HEK293T (cell line): ENCODE results near the gene MACROD2.

ENCODE experiments used
- CTBP1 ChIP-seq: fragments of 450-650 bp; IDR thresholded peaks from 2 replicates; pipeline ENCODE4 v1.6.1; 2016; ENCODE audit warnings: borderline replicate concordance
- FOXM1 ChIP-seq: fragments of 450-650 bp; IDR thresholded peaks from 2 replicates; pipeline ENCODE4 v1.6.1; 2017; ENCODE audit warnings: mild to moderate bottlenecking, borderline replicate concordance
- HDGF ChIP-seq: fragments of 450-650 bp; IDR thresholded peaks from 2 replicates; pipeline ENCODE4 v1.6.1; 2017; ENCODE audit warnings: antibody characterized with exemption, borderline replicate concordance
- LEF1 ChIP-seq: fragments of 450-650 bp; IDR thresholded peaks from 2 replicates; pipeline ENCODE4 v1.6.1; 2017; ENCODE audit warnings: mild to moderate bottlenecking, borderline replicate concordance
- SP1 ChIP-seq: fragments of 450-650 bp; IDR thresholded peaks from 2 replicates; pipeline ENCODE4 v1.6.1; 2017
- ZNF384 ChIP-seq: fragments of 450-650 bp; IDR thresholded peaks from 2 replicates; pipeline ENCODE4 v1.6.1; 2016

DNA sequence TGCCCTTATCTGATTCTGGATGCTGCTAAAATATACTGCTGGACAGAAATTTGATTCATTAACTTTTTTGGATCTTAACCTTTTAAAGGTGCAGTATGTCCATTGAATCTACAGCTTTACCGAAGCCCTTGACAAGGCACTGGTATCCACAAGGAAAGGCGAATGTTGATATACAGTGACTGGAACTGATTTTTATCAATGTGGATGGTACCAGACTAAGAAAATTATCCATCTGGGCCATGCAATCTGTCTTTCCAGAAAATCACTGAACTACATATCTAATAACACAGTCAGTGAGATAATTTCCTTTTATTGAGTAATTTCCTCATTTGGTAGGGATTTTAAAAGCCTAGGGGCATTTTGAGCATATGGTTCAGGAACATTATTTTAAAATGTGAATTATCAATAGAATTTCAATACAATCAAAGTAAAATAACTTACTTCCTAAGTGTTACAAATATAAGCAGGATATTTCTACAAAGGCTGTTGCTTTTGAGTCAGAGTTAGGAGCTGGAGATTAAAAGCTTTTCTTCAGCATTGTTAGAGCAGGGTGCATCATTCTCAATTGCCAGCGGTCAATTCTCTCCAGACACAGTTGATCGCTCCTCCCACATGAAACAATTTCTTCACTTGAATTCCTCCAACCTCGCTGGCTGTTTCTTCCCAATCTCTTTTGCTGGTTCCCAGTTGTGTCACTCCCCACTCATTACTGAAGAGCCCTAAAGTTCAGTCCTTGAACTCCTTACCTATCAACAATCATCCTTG lies 927.4 kb downstream of the MACROD2 start:
- TF ChIP-seq ZNF384 = no peak
- TF ChIP-seq SP1 = no peak
- no peak for TF ChIP-seq FOXM1
- no peak for TF ChIP-seq LEF1
- TF ChIP-seq HDGF = no peak
- no peak for TF ChIP-seq CTBP1
